Fibroblast of peridontal ligament (primary cell): ENCODE results near the gene HOXC12.
A peak's percentile ranks its signal among the peaks of the same experiment; 100 is the strongest.

Experiments used
- DNase-seq: peaks from one replicate; pipeline ENCODE4 v3.0.0-alpha.2; 2010; ENCODE audit errors: extremely low read depth

The HOXC12 gene

GRCh38 chr12:53983950-53984572 is 29.4 kb downstream of the HOXC12 start:
- DNase-seq: no peak

GRCh38 chr12:53984901-53985691 is 30.4 kb downstream of the HOXC12 start, which contains the start of gene HOXC10:
Gene HOXC10, plus strand, starts transcription at chr12:53985146. Its CDS starts 114 bp downstream, at chr12:53985260.
- peak; percentile 27 for DNase-seq

DNA sequence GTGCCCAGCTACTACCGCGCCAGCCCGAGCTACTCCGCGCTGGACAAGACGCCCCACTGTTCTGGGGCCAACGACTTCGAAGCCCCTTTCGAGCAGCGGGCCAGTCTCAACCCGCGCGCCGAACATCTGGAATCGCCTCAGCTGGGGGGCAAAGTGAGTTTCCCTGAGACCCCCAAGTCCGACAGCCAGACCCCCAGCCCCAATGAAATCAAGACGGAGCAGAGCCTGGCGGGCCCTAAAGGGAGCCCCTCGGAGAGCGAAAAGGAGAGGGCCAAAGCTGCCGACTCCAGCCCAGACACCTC is 30.9 kb downstream of the HOXC12 start:
- DNase-seq: no peak

- DNase-seq: no peak
These were observed 31.4 kb downstream of the HOXC12 start for GRCh38 chr12:53985994-53986685.

DNA sequence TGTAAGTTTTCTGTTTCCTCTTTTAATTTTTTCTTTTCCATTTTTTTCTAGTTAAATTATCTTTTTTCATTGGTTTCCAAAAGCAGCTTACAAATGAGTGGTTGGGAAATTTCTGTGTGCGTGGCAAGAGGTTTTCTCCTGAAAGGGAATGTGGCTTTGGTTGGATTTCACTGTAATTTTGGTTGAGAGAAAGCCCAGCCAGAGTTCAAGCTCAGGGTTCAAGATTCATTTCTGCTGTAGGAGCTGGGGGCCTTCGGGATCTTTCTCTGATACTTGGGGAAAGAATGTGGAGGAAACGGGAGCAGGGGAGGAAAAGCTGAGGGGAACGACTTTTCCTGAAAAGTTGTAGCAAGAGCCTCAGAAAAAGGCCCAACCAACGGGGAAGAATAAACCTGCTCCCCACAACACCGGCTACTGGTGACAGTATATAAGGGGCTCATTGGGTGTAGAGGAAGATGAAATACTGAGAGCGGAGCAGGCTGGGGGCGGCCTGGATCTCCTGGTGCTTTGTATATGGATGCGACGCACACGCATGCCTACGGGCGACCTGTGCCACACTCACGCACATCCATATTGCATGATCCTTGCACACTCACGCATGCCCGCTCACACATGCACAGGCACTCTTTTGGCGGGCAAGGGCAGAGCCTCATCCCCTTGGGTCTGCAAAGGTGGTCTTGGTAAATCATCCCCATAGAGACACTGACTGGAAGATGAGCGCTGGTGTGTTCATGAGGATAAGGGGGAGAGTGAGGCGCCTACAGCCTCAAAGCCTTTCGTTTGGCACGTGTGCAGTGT is 32.2 kb downstream of the HOXC12 start:
- DNase-seq: no peak

- no peak for DNase-seq
These were observed 33.1 kb downstream of the HOXC12 start for GRCh38 chr12:53987787-53988230.

GRCh38 chr12:53988541-53989226 is 34.0 kb downstream of the HOXC12 start:
- no peak for DNase-seq

DNA sequence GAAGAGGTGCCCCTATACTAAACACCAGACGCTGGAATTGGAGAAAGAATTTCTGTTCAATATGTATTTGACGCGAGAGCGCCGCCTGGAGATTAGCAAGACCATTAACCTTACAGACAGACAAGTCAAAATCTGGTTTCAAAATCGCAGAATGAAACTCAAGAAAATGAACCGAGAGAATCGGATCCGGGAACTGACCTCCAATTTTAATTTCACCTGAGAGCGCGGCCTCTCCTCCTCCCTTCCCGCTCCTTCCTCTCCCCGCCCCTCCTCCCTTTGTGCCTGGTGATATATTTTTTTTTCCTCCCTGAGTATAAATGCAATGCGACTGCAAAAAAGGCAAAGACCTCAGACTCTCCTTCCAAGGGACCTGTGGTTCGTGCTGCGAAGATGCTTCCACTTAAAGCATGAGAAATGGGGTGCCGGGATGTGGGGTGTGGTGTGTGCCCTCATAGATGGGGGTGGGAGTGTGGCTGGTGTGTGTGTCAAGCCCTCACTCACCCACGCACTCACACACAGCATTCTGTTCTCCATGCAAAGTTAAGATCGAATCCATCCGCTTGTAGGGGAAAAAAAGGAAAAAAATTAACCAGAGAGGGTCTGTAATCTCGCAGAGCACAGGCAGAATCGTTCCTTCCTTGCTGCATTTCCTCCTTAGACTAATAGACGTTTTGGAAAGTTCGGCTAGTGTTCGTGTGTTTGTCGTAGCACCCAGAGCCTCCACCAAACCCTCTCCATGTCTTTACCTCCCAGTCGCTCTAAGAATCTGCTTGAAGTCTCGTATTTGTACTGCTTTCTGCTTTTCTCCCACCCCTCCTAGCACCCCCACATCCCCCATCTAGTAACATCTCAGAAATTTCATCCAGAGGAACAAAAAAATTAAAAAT is 34.8 kb downstream of the HOXC12 start:
- DNase-seq: peak; percentile 15

DNA sequence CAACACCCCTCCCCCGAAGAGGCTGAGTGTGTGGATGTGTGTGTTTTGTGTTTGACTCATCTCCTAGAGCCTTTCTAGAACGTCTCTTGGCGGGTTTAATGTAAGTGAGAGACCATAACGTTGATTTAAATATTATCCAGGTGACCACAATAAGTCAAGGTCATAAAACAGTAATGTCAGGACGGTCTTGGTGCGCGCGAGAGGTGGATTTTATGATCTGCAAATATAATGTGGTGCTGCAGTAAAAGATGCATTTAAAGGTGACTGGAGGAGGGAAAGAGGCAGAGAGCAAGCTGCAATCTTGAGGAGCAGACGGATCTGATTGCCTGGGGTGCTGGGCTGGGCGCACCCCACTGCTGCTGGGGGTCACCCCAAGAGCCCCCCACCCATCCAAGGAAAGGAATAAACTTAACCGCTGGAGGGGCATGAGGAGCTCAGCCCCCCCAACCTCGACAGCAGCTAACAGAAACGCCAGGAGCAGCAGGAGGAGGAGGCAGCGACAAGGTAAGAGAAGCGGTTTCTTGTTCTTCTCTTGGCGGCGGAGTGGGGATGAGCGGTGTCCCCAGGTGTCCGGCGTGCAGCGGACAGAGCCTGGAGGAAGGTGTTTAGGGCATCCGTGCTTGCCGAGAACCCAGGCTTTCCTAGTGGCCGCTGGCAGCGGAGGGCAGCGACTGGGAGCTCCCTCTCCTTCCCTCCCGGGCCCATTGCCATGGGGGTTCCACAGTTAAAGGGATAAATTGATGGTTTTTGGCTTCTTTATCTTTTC is 35.8 kb downstream of the HOXC12 start:
- no peak for DNase-seq

DNA sequence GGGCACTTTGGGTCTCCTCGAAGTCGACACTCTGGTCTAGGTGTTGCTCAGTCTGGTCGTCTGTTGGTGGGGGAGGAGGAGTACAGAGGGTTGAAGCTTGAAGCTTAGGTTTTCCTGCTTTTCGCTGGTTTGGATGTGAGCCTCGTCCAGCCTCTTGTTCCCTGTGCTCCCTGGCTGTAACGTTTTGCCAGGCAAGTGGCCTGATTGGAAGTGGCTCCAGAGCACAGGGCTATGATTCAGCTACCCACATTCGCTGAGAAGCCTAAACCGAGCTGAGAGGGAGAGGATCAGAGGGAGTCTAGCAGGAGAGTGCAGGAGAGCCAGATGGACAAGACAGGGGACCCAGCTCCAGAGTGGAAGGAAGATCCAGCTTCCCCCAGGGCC is 36.4 kb downstream of the HOXC12 start:
- DNase-seq: no peak

- no peak for DNase-seq
These were observed 37.7 kb downstream of the HOXC12 start for GRCh38 chr12:53992377-53992889.

DNA sequence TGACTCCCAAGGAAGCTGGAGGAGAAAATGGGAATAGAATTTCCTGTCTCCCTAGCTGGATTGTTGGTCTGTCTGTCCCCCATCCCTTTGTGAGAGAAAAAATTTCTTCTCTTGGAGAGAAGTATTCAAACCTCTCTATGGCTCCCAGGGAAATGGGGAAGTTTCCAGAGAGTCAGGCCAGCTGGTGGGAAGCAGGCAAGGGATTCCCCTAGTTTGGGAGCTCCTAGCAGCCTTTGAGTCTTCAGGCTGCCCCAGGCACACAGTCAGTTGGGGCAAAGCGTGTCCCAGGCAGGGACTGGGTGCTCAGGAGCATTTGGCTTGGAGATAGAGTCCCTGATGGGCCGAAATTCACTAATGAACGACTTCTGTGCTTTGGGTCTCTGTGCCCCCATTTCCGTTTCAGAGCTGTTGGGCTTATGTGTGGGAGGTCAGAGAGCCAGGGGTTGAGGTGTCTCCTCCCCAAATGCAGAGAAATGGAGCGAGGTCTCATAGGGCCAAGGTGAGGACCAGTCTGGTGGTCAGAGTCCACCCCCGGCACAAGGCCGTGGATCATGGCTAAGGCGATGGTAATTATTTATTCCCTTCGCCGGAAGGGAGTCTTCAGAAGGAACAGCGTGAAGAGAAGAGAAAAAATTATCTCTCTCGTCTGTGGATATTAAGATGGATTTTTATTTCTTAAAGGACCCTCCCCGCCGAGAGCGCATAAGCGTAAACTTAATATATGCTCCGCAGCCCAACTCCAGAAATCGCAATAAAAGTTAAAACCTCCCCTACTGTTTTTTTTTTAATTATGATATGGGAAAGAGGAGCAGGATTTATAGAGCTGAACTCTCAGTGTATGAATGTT is 38.7 kb downstream of the HOXC12 start:
- no peak for DNase-seq

DNA sequence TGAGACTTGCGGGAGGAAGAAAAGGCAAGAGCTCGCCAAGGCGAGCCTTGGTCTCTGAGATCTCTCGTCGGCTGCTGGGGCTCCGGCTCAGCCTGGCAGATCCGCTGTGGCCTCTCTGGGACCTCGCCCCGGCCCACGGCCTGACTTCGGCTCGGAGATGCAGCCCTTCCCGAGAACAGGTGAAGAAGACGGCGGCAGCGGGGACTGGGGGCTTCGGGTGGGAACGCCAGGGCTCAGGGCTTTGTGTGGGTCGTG is 39.2 kb downstream of the HOXC12 start:
- DNase-seq: no peak

GRCh38 chr12:53994264-53995001 is 39.7 kb downstream of the HOXC12 start:
- no peak for DNase-seq

DNA sequence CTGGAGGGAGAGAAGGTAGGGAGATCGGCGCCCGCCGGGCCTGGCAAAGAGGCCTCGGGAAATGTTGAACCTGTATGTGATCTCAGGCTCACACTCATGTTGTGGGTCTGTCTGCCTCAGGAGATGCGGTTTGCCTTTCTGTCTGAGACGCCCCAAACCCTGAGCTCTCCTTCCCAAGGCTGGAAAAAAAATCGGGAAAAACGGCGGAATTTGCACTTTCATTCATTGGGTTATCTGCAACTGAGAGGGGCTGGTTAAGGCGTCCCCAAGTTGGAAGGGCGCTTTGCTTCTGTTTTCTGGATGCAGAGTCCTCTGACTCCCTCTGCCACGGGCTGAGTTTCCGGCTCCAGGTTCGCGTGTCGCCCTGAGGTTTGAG is 40.3 kb downstream of the HOXC12 start:
- no peak for DNase-seq

DNA sequence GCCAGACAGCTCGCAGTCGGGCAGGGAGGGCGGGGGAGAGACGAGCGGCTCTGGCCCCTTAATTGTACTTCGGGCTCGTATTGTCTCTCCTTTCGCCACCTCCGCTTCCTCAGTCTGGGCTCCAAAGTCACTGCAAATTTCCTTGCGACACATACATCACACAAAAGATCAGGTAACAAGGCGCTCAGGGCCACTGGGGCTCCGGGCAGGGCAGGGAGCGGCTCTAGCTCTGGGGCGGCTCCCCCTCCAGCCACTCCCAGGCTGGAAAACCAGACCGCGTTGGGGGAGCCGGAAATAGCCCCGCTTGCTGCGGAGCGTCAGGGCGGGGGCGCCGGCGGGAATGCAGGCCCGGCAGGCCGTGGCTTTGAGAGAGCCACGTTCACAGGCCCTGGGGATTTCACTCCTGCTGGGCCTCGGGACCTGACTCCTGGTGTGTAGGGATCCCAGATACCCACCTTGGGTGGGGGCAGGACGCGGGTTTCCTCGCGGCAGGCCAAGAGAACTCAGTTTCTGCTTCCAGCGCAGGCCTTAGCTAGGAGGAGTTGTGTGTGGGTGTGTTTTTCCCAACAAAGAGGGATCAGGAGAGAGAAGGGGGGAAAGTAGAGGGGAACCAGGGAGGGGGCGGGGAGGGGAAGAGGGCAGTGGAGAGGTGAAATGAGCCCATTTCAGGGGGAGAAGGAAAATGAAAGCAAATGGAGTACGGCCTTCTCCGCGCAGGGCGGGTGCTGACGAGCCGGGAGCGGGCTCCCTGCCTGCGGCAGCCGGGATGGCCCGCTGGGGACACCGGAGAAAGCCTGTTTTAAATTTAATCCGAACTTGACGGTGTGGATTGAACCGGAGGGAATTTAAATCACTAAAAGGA is 40.9 kb downstream of the HOXC12 start:
- DNase-seq: no peak
